Renal pelvis (tissue), 4 donors: Measurements from ENCODE around the gene GALNT17. TPM values are rescaled to one million over a fixed set of nuclear protein-coding genes. Genes with fewer than 3 reads are reported as not detected.

Source experiments
- DNase-seq: peaks from one replicate; pipeline ENCODE4 v3.0.0-alpha.2; 2013
- polyA plus RNA-seq, 3 donors: library from polyadenylated mRNA; unstranded; fragments of 120-200 nt; gene quantifications; one replicate each; pipeline ENCODE4 v1.2.1, GENCODE V29; 2013; ENCODE audit not compliant: insufficient read length in 3 of 3

GALNT17 gene
- polyA plus RNA-seq, 3 donors: 3.5 to 5.6 (median 4.5) TPM

DNA sequence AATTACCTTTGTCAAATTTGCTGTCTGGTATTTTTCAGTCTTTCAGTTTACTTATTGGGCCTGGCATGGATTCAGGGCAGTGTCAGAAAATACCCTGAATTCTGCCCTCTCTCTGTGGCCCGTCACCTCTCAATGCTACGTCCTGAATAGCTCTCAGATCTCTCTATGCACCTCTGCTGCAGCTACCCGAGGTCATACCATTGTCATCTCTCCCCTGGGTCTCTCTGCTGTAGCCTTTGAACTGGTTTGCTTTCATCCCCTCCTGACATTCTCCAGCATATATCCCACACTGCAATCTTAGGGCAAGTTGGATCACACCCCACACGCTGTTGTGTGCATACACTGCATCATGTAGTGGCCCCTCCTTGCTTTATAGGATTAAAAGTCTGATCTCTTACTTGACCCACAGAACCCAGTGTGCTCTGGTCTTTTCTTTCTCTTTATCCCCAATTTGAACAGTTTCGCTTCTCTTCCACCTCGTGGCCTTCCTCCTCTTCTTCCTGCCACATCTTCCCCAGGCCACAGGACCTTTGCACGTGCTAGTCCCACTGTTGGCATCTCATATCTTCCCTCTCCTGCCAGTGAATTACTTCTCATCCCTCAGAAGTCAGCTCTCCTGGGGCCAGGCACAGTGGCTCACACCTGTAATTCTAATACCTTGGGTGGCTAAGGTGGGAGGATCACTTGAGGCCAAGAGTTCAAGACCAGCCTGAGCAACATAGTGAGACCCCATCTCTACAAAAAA, 372.9 kb downstream of the GALNT17 start:
- DNase-seq: no peak

DNA sequence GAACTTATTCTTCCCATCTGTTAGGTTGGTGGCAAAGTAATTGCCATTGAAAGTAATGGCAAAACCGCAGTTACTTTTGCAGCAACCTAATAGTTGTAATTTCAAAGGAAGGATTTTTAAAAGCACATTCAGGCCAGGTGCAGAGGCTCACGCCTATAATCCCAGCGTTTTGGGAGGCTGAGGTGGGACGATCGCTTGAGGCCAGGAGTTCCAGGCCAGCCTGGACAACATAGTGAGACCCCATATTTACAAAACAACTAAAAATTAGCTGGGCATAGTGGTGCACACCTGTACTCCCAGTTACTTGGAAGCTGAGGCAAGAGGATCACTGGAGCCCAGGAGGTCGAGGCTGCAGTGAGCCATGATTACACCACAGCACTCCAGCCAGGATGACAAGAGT, 374.9 kb downstream of the GALNT17 start:
- no peak for DNase-seq

DNA sequence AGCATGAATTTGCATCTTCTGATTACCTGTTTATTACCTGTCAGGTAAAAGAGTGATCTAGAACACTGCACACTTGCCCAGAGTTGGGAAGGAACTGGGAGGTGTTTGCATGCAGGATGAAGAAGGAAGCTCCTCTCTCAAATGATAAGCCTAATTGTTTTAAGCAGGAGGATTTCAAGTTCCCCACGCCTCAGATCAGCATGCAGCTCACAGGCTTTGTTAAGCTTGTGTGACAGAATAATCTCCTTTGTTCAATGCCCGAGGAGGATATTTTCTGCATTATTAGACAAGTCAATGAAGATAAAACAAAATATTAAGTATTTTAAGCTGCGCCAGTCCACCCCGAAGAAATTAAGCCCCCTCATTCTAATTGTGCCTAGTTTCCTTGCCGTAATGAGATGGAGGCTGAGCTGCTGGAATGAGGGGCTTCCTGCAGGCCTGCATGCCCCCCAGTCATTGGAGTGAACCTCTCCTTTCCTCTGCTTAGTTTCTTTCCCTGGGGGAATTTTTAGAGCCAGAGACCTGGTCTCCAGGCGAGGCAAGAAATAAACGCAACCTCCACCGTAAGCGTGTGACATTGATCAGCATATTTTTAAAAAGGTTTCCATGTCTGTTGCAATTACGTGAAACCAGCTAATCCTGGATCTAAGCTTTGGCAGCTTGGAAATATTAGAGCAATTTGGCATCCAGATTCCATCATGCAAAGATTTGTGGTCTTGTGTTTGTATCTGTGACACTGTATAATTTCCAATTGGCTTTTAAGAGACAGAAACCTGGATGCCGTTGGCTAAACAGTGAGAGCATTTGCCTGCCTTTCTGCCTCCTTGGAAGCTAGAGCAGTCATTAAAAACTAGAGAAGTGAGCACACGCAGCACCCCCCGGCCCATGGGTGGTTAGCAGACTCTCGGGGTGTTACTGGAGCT, 376.0 kb downstream of the GALNT17 start:
- DNase-seq: no peak

DNA sequence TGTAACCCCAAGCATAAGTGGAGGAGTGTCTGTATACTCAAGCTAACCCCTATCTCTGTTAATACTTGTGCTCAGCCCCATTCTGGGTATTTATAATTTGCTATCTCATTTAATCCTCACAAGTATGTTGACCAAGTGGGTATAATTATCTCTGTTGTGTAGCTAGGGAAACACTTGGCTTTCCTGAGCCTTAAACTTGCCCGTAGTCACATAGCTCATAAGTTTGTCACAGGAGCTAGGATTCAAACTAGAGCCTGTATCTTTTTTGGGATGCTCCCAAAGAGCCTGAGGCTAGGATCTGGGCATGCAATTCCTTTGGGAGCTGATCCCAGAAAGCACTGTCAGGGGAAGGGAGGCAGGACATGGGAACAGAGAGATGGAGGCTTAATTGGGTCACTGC, 377.4 kb downstream of the GALNT17 start:
- no peak for DNase-seq

DNA sequence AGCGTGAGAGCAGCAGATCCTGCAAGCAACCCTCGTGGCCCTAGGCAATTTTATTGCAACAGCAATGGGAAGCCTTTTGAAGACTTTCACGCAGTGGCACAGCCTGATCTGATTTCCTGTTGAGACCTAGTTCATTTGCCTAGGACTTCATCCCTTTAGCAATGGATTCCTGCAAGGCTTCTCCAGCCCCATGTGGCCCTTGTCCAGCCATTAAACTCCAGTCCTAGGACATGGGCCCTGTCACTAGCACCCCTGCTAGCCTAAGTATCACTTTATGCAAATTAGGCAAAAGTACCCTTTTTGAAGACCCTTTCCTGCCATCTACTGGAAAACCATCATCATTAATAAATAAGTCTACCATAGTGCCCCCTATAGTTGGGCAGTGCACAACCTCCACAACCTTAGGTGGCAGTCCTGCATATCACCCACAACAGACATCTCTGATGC, 379.4 kb downstream of the GALNT17 start:
- no peak for DNase-seq

DNA sequence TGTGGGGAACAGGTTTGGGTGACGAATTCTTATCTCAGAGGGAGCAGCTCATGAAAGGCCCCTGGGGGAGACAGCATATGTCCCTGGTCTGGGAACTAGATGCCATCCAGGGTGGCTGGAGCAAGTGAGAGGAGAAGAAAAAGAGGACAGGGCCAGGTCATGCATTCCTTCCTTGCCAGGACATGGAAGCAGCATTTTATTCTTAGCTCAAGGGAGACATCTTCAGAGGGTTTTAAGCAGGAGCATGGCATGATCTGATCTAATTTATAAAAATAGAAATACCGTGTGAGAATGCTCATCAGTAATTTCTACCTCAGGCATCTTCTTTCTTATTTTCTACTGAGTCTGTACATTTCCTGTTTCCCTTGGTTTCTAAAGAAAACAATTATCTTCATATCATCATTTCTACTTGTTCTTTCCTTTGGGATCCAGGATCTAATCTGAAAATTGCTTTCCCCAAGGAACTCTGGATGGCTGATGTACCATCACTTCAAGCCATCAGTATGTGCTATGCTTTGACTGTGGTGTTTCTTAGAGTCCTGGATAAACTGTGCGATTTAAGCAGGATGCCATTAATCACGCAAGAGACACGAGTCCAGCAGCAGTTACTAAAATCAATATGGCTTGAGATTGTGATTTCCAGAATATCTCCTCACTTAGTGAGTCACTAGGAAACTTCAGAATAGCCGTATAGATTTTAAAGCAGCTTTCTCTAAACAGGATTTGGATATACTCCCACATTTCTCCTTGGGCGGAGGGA, 386.2 kb downstream of the GALNT17 start:
- no peak for DNase-seq

DNA sequence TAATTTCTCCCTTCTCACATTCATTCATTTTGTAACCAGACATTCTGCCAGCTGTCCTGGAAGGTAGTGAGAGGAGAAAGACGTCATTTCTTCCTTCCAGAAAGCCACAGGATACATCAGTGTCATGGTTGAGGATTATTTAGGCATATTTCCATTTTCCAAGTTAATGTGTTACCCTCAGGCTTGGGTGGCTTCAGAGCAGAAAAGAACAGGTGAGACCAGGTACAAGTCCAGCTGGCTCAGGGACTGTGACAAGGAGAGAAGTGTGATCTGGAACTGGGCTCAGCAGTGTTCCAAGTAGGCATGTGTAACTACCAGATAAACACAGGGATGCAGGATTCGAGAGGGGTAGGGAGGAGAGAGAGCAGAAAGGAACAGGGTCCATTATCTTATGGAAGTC, 386.9 kb downstream of the GALNT17 start:
- DNase-seq: no peak

DNA sequence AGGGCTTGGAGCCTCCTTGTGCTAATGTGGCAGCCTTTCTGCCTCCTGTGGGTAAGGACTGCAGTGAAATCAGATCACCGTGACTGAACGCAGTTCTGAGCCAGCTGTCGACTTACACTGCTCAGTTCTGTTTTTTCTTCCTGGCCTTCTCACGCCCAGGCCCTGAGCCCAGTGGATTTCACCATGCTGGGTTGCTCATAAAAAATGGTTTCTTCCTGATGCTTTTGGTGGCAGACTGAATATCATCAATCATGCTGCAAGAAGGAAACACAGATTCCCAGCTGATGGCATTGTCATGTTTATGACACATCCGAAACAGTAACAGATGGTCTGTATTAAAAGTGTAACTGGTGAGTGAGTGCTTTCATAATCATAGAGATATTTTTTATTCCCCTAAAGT, 389.6 kb downstream of the GALNT17 start:
- no peak for DNase-seq

DNA sequence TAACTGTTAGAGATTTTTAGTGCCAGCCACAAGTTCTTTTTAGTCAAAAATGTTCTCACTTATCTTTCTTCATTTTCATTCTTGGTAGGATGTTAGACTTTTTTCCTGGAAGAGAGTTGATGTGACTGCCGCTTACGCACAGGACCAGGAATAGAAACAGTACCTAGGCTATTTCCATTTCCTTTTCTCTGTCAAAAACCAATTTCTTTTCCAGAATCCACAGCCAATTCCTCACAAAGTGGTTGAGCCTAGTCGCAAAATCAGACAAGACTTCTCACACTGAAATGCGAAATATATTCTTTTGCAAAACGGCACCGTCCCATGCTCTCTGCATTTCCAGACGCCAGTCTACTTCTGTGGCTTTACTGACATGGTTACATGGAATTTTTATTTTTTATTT, 394.2 kb downstream of the GALNT17 start:
- DNase-seq: no peak

DNA sequence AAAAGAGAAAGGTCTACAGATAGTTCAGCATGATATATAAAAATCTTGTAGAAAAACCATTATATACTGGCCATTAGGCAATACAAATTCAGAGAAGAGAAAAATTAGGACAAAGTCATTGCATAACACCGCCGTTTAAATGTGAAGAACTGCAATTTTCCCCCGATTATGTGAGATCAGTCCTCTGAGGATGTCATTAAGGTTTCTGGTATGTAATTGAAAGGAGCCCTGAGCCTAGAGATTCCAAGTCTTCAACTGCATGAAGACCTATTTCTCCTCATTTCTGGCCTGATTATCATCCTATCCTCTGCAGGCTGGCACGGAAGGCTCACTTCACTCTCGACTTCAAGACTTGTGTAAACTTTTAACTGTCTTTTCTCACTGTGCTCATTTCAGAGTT, 395.3 kb downstream of the GALNT17 start:
- no peak for DNase-seq

DNA sequence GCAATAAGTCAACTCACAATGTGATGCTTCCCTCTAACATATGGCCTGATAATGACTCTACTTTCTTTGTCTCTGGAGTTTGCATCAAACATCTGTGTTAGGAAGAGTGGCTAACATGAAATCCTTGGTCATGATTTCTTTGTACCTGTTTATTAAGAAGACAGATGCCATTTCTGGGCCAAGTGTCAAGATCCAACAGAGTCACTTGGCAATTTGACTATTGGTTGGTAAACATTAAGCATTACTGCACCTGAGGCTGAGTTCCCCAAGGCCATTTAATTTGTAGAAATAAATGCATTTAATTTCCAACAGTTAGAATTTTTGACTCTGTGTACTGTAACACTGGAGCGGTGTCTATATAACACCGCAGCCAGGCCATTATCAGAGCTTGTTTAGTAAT, 403.7 kb downstream of the GALNT17 start:
- no peak for DNase-seq

DNA sequence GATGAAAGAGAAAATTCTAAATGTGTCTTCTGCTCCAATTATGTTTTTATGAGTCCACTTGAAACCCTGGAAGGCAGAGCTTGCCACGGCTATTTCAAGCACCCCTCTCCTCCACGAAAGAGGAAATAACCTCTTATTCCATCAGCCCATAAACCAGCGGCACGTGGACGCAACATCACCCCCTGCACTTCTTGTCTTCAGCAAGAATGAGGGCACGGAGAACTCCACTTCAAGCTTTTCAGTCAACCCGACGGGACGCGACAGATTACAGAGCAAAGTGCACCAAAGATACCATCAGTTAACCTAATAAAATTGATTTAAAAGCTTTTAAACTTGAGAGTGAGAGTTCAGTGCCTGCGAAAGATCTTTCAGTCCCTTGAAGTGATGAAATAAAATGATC, 406.3 kb downstream of the GALNT17 start:
- DNase-seq: no peak

DNA sequence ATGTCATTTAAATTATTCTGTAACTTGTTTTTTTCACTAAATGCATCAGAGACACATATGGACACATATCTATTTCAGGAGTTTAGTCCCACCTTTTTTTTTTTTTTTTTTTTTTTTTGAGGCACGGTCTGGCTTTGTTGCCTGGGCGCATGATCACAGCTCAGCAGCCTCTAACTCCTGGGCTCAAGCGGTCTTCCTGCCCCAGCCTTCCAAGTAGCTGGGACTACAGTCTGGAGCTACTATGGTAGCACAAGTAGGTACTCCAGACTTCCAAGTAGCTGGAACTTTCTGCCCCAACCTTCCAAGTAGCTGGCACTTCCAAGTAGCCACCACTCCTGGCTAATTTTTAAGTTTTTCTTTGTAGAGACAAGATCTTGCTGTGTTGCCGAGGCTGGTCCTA, 407.7 kb downstream of the GALNT17 start:
- DNase-seq: no peak

DNA sequence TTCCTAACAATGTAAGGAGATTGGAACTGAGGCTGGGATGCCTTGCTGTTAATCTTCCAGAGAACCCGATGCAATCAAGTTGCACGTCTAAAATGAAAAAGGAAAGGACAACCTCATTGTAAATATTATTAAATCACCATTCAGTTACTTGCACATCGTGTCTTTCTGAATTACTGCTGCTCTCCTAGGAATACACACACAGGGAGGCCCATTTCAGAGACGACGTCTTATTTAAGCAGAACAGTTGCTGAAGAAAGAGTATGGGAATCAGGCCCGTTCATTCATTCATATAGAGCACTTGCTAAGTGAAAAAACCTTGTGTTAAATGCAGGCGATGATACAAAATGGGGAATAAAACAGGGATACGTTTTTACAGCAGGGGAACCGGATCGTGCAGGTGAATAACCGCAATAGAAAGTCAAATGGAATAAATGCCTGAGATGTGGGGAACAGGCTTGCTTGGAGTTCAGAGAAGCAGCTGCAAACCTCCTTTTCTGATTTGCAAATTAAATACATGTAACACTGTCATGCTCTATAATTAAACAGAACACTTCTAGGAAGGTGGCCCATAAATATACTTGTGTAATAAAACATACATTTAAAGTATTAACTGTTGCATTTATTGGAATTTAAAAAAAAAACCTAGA, 409.9 kb downstream of the GALNT17 start:
- no peak for DNase-seq

DNA sequence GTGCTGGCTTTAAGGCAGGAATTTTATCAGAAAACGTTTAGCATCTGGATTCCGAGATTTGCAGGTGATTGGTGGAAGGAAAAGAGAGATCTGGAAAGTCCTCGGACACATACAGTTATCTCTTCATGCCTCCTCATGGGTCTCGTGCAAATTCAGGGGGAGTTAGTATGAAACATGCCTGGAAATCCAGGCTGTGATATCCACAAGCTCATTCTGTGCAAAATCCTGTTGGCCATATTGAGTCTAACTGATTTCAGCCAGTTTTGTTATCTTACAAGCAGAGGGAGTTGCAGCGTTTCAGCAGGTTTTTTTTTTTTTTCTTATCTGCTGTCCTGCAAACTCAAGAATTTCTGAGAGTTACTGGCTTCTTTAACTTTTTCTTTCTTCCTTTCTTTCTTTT, 411.5 kb downstream of the GALNT17 start:
- DNase-seq: no peak

DNA sequence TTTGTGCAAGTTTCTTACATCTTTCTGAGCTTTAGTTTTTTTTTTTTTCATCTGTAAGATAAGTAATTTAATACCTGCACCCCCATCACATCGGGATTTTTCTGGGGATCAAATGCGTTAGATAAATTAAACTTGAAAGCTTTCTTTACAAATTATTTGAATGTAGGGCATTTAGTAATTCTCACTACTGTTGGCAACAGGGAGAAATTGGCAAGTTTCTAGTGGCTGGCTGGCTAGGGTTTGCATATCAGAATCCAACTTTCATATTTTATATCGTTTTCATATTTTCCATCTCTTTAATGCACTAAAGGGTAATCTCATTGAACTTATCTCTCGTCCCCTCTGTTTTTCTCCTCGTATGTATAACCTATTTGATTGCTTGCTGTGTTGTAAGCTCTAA, 412.9 kb downstream of the GALNT17 start:
- no peak for DNase-seq

DNA sequence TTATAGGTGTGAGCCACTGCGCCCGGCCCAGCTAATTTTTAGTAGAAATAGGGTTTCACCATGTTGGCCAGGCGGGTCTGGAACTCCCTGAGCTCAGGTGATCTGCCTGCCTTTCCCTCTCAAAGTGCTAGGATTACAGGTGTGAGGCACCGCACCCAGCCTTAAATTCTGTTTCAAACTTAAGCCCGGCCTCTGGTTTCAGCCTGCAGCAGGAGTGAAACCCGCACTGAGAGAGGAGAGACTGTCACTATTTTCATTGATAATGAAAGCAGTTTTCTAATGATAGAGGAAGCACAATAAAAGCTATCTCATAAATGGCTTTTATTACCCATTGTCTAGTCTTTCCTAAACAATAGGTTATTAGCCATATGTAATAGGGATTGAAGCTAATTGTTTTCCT, 415.5 kb downstream of the GALNT17 start:
- no peak for DNase-seq

DNA sequence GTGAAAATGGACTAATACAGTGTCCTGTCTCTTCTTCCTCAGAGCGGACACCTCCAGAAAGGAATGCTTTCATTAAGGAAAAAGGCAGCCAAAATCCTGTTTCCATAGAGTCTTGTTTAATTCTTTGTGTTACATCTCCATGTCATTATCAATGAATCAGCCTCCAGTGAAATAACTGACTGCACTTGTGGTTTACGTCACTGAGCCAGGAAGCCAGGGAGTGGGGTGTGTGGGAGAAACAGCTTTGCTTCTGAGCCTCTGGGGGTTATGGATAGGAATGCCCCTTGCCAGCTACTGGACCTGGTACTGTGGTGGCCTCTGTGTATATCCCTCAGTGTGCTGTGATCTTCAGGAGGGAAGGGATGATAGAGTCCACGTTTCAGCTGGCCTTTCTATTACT, 416.8 kb downstream of the GALNT17 start:
- no peak for DNase-seq

DNA sequence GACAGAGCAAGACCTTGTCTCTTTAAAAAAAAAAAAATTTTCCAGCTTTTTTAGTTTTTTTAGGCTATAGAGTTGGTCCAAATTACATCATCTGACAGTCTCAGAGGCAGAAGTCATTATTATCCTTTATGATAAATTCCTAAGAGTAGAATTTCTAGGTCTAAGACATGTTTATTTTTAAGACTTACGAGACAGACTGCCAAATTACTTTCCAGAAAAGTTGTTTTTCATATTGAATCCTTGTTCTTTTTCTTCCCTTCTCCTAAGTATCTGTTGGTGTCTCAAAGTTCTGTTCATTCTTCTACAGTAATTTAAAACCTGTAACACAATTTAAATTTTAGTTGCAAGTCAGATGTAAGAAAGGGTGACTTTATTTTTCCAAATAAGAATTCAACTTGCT, 421.4 kb downstream of the GALNT17 start:
- no peak for DNase-seq

DNA sequence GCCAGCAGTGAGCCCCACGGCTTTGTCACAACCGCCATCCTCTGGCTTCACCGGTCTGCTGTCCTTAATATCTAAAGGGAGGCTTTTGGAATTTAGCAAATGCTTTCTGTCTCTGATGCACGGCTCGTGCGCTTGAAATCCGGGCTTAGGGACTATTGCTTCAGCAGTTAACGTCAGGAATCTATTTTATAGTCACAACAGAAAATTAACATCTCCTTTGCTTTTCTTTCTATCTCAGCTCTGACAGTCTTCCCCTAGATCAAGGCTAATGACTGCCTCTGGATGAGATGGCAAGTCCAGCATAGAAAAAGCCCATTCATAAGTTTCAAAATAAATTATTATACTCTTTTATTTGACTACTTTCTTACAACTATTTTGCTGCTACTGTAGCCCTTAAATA, 423.8 kb downstream of the GALNT17 start:
- DNase-seq: no peak

DNA sequence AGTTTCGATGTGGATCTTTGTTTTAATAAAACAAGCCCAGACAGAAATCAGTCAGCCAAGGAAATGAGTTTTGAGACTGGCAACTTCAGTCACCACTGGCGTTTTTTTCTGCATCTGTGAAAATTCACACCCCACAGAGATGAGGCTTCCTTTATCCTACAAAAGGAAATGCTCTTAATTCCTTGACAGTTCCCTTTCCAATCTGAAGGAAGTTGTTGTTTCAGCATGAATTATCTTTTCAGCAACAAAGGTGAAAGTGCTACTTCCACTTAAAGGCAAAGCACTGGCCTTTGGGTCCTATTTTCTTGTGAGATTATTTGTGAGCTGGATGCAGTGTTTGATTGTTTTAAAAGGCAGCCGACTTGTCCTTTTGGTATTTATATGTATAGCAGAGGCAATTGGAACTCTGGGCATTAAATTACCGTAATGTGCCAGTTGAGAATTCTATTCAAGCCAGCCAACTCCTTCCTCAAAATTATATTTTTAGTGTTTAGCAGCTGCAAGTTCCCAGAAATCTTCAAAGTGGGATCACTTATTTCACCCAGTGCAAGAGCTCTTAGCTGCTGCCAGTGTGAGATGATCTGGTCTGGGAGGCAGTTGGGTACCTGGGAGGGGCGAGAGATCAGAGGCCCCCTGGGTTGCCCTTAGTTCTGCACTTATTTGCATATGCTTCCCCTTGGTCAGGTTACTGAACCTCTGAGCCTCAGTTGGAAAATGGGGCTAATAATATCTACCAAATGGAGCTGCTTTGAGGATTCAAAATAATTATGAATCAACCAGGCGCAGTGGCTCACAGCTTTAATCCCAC, 427.1 kb downstream of the GALNT17 start:
- no peak for DNase-seq
